ENCODE data around the gene LTF. TPM values are rescaled to one million over a fixed set of nuclear protein-coding genes. Genes with fewer than 3 reads are reported as not detected.

The LTF gene
- polyA plus RNA-seq, 1 donor from 2014 or later: not detected

- TF ChIP-seq CTCF (IDR thresholded peaks at IDR 0.05; ENCODE audit: poor library complexity, severe bottlenecking): no peak
Measured at GRCh38 chr3:46483825-46484224, 19.1 kb upstream of the LTF start (continued).

GRCh38 chr3:46482632-46483350, 18.1 kb upstream of the LTF start:
- no peak overlapping the region for H3K27ac ChIP-seq (ENCODE audit: low read length)
- no peaks in the 10 kb centered on the region for H3F3A ChIP-seq (ENCODE audit: insufficient read depth, low read length, poor library complexity, severe bottlenecking)
- no peak for TF ChIP-seq MXI1 (conservative IDR thresholded peaks at IDR 0.05; ENCODE audit: poor library complexity, severe bottlenecking)
- no peak for TF ChIP-seq POLR2AphosphoS5 (IDR thresholded peaks at IDR 0.05)
- TF ChIP-seq CTCF (IDR thresholded peaks at IDR 0.05; ENCODE audit: poor library complexity, severe bottlenecking): no peak
- no peak for TF ChIP-seq REST (IDR thresholded peaks at IDR 0.05; ENCODE audit: borderline replicate concordance)
- TF ChIP-seq EP300 (conservative IDR thresholded peaks at IDR 0.05; ENCODE audit: poor library complexity, severe bottlenecking): no peak
- no peak for TF ChIP-seq EZH2 (IDR thresholded peaks at IDR 0.05; ENCODE audit: borderline replicate concordance, insufficient read depth, low read length, poor library complexity, severe bottlenecking)
- TF ChIP-seq TAF1 (IDR thresholded peaks at IDR 0.05; ENCODE audit: low read depth): no peak
- TF ChIP-seq SMC3 (conservative IDR thresholded peaks at IDR 0.05; ENCODE audit: poor library complexity): no peak
- no peak for TF ChIP-seq RAD21 (conservative IDR thresholded peaks at IDR 0.05)
- H3K27me3 ChIP-seq (ENCODE audit: insufficient read depth, low read depth, low read length): no peaks in the 10 kb centered on the region
- no peaks in the 10 kb centered on the region for H4K20me1 ChIP-seq (ENCODE audit: insufficient read depth)
- no peaks in the 10 kb centered on the region for H3K9me2 ChIP-seq (ENCODE audit: insufficient read depth, low read length)
- H3K4me3 ChIP-seq (ENCODE audit: low read length): no peak overlapping the region
- no peak overlapping the region for H2AFZ ChIP-seq (ENCODE audit: low read depth, low read length)
- no peak overlapping the region for H3K9ac ChIP-seq (ENCODE audit: low read length)
- no peak overlapping the region for H3K4me2 ChIP-seq (ENCODE audit: low read length)
- no peaks in the 10 kb centered on the region for H3K9me3 ChIP-seq (ENCODE audit: low read length)
- no peaks in the 10 kb centered on the region for H3K79me2 ChIP-seq (replicated peaks; ENCODE audit: insufficient read depth, low read length)
- H3K36me3 ChIP-seq (ENCODE audit: insufficient read depth, low read length): no peaks in the 10 kb centered on the region
